Activated naive CD4-positive, alpha-beta T cell treated with anti-CD3 and anti-CD28 coated beads, Interleukin-2, amount 50 U/mL, for 16 hours (primary cell): Measurements from ENCODE around the gene NEK6.

Experiments used
- DNase-seq: peaks from one replicate; pipeline ENCODE4 v3.0.0-alpha.2; 2020

Gene NEK6

DNA sequence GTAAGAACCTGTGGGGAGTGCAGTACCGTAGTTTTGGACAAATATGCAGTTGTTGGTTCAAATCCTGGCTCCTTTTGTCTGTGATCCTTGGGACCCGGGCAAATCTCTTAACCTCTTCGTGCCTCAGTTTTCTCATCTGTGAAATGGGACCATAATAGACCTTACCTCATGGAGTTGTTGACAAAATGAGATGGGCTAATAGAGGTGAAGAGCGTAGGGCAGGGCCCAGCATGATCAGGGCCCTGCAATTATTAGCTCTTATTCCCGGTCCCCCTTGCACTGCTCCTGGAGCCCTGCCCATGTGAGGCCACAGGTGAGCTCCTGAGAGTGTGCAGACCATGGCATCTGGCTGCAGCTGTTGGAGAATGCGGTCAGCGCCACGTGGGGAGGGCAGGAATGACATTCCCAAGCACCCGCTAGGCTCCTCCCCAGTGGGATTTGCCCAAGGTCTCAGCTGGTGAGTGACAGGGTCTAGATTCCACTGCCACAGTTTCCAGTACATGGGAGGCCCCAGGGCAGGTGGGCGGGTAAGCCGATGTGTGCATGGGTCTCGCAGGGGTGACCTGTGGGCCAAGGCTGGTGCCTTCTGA lies 41.0 kb downstream of the NEK6 start:
- DNase-seq = no peak

DNA sequence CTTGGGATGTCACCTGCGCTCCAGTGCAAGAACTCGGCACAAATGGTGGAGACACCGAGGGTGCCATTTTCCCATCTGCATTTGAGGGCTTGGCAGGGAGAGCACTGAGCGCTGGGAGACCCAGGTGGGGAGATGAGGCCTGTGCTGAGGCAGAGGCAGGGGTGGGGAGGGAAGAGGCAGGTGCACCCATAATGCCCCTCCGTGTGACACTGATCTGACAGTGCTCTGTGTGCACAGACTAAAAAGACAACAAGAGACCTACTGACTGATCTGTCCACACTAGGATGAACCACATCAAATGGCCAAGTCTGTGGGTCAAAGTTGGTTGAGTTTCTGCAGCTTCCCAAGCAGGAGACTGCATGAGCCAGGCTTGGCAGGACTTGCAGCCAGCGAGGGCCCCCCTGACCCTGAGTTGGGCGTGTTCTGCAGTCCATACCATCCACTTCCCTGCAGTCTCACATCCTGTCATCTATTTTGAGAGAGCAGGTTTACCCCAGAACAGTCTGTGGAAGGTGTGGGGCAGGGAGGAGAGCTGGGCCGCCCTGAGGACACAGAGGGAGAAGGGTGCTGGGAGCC lies 41.9 kb downstream of the NEK6 start:
- no peak for DNase-seq

DNA sequence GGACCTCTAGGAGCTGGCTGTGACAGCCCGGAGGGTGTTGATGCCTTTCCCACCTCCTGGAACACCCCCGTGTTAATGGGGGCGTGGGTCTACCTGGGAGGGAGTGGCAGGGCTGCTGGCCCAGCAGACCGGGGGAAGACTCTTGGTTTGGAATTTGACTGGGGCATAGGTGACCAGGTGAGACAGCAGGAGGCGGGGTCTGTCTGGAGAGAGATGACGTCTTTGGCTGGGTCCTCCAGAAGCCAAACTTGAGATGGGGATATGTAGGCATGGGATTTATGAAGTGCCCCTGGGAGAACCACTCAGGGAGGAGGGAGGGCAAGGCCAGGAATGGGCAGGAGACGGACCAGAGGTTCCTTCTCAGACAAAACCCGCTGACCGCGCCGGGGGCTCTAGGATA lies 42.6 kb downstream of the NEK6 start:
- no peak for DNase-seq

DNA sequence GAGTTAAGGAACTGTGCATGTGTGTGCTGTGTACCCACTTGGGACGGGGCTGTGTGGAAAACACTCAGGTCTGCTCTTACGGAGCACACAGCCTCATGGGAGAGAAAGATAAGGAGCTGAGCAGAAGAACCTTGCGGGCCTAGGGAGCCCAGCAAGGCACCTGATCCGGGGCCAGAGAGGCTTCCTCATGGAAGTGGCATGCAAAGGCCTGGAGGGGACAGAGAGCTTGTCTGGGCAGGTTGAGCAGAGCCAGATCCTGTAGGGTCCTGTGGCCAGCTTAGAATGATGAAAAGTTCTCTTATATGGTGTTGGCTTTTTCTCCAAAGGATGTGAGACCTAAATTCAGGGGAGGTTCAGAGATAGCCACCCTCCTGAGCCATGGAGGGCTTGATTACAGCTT lies 45.2 kb downstream of the NEK6 start:
- DNase-seq = no peak

DNA sequence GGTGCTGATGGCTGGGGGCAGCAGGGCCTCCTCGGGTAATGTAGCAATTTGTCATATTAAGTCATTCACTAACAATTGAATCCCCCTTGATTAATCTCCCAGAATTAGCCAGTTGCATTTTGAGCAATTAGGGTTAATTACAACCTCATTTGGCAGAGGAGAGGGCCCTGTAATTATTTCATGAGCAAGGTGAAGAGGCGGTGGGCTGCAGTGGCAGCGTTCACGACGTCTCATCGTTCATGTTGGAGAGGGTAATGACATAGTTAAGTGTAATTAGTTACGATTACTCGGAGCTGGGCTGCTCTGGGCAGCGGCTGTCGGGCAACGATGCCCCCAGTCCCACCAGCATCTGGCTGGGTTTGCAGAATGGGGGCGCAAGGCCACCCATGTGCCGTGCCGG lies 46.0 kb downstream of the NEK6 start:
- no peak for DNase-seq

DNA sequence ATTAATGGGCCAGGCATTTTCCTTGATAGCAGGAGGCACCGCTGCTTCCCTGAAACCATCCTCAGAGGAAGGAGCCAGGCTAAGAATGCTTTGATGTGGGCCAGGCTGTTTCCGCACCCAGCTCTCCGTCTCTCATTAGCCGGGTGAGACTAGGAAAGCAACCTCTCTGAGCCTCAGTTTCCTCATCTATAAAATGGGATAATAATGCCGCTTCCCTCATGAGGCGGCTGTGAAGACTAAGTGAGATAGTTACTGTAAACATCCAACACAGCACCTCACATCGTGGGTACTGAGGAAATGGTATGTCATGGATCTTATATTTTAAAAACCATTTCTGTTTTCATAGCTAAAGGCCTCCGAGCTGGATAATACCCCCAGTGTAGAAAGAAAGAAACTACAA lies 46.5 kb downstream of the NEK6 start:
- DNase-seq = no peak

DNA sequence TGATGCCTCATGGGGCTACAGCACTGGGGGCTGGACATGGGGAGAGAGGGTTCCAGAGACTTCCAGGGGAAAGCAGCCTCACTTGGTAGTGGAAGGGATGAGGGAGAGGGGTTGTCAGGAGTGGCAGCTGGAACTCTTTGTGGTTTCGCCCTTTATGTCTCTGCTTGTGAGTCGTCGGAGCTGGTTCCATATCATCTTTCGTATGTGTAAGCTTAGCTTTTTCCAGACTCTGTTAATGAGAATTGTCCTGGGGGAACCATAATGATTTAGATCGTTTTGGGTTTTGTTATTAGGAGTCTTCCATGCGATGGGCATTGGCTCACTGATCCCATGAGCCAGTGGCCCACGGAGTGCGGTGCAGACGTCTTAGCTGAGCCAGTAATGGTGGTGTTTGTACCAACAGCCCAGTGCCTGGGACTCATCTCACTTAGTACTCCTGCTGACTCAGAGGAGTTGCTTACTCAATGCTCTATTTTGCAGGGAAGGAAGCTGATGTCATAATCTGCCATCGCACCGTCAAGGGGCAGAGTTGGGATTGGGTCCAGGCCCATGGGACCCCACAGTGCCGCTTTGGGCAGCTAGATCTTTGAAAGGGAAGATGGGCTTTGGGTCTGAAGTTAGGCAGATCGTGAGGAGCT lies 48.5 kb downstream of the NEK6 start:
- no peak for DNase-seq

DNA sequence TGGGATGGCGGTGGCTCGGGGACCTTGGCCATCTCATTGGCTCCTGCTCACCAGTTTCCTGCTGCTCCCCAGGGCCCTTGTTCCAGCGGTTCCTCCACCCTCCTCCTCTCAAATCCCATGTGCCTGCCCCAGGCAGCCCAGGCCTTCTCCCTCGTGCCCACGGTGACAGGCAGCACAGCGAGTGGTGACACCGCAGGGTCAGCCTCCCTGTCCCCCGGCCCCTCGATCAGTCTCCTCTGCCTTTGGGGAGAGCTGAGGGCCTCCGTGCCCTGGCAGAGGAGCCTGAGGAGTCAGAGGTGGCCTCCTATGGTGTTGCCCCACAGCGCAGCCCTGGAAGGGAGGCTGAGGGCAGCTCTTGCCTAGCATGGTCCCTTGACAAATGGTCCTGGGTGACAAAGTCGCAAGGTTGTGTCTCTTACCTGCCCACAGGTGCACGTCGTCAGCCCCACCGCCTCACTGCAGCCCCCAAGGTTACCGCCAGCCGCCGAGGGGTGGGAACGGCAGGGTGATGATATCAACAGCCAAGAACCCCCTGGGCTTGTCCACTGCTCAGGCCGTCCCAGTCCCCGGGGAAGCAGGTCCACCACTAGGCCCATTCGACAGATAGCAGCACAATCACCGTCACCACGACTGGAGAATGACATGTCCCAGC lies 49.8 kb downstream of the NEK6 start:
- DNase-seq = no peak

DNA sequence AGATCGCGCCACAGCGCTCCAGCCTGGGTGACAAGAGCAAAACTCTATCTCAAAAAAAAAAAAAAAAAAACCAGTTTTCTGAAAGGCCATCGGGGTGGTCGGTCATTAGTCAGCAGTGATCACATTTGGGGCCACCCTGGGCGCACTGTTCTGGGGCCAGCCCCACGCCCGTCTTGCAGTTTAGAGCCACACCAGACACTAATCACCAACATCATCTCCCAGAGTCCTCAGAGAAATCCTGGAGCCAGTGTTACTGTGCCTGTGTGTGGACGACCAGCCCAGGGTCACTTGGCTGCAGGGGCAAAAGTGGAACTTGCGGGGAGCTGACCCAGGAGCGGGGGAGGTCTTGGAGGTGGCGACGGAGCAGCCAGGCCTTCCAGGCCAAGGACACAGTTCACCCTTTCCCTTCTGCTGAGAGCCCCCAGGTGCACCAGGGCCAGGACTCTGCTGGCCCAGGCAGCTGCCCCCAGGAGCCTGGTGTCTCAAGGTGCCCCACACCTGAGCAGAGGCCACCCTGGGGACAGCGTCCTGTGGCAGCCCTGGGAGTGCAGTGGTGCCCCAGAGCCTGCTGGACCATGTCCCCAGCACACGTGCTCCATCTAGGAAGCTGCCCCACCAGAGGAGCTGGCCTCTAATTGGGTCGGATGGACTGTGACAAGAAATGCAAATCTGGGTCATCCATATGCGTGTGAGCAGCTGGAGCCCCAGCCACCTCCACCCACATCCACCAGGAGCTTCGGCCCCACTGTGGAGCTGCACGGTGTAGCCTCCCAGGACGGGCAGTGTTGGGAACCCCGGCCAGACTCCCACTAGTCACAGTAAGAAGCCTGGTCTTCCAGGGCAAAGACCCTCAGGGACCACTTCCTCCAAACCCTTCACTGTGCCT lies 51.1 kb downstream of the NEK6 start:
- DNase-seq = no peak

DNA sequence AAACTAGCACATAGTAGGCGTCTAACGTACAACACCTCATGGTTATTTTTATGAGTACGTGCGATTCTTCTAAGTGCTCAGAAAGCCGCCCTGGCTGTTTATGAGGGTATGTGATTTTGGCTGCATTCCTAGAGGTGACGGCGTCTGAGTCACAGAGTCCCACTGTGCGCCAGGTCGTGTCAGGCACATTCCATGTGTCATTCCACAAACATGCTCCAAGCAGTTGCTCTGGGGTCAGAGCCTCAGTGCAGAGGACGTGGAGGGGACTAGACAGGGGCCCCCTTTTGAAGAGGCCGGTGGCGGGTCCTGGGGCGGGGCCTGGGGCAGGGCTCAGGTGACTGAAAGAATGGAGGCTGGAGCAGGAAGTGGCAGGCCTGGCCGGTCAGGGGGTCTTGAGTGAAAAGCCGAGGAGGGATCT lies 51.9 kb downstream of the NEK6 start:
- no peak for DNase-seq

DNA sequence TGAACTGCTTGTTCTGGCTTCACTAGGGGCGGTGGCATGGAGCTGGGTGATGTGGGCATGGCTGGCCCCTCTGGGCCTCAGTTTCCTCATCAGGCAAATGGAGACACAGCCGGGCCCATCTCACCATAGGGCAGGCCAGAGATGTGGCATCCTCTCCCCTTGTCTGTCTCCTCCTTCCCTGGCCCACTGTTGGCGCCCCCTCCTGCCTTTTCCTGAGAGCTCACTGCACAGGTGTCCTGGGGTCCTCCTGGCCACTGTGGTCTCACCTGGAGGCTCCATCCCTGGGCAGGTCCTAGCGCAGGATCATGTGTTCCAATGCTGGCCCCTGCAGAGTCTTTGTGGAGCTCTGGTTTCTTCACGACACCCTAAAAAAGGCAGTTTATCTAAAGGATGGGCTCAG lies 53.5 kb downstream of the NEK6 start:
- DNase-seq = no peak

DNA sequence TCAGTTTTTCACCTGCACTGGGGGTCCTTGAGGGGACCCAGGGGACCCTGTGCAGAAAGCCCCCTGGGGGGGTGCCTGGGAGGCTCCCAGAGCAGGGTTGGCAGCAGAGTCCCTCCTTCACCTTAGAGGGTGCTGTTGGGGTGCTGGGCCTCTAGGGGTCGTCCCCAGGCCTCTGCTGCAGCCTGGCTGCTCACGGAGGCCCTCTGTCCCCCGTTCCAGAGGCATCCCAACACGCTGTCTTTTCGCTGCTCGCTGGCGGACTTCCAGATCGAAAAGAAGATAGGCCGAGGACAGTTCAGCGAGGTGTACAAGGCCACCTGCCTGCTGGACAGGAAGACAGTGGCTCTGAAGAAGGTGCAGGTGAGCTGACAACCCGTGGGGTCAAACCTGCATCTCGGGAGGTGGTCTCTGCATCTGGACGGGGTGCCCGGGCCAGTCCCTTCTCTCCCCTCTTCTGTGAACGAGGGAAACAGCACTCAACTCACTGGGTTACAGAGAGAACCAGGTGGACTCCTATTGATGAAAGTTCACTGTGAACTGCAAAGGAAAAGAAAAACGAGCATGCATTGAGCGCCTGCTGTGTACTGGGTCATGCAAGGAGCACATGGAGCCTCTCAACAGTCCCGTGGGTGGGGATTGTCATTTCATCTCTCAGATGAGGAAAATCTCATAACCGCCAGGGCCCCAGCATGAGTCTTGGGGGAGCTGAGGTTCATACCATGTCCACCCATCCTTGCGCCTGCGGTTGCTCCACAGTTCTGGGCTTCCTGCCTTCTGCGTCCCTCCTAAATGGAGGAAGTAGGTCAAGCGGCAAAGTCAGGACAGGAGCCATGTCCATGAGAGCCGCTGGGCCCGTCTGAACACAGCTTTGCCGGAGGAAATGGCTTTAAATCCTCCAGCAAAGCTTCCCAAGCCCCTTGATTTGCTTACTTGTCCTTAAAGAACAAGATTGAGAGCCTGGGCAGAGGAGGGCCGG lies 54.8 kb downstream of the NEK6 start:
- DNase-seq = no peak

DNA sequence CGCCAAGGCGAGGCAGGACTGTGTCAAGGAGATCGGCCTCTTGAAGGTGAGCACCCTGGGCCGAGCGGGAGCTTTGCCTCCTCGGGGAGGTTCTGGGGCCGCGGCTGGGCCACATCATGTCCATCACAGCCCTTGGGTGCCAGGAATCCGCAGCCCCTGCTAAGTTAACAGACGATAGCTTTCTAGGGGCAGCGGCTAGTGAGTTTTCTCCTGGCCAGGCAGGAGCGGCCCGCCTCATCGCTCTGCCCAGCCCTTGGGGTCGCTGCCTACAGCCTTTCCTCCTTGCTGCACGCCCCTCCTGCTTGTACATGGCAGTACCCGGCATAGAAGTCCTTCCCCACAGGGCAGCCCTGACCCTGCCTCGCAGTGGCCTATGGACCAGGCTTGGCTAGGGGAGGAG lies 56.2 kb downstream of the NEK6 start:
- DNase-seq = no peak

DNA sequence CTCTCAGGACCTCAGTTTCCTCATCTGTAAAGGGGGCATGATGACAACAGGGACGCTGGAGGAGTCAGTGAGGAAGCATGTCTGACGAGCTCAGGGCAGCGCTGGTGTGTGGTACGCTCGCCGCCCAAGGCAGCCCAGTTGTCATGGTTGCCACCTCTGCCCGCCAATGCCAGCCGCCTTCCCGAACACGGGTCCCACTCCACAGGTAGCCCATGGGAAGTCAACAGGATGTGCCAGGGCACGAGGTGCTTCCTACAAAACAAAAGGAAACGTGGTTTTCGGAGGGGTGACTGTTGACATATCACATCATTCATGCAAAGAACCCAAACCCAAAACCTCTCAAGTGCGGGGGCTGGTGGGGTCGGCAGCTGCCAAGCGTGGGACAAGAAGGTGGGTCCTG lies 58.1 kb downstream of the NEK6 start:
- DNase-seq = no peak

DNA sequence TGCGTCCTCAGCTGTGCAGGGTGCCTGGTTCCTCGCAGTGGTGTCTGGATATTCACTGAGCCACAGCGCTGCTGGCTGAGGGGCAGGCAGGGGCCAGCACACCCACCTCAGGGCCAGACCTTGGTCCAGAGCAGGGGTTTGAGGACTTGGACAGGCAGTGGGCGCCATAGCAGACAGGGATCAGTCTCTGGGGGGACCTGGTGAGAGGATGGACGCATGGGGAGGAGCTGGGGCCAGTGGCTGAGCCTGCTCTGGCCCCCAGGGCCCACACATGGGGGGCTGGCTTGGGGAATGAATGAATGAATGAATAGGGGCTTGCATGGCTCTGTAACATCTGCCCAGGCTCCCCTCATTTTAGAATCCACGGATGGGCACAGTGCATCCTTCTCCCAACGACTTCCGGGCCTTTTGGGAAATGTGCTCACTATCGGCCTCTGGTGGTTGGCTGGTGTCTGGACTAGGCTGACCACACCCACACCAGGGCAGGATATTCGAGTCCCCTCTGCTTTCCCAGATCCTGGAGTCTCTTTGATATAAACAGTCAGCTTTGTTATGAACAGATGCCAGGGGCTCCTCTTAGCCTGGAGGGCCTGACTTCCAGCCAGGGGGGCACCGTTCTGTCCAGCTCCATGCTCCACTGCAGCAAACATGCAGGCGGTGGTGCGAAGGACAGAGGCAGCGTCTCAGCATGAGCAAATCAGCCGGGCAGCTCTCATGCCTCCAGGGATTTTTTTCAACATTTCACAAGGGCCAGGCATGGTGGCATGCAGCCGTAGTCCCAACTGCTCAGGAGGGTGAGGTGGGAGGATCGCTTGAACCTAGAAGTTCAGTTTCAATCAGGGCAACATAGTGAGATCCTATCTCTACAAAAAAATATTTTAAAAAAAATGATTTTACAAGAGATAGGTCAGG lies 62.6 kb downstream of the NEK6 start:
- peak; percentile 39 for DNase-seq

DNA sequence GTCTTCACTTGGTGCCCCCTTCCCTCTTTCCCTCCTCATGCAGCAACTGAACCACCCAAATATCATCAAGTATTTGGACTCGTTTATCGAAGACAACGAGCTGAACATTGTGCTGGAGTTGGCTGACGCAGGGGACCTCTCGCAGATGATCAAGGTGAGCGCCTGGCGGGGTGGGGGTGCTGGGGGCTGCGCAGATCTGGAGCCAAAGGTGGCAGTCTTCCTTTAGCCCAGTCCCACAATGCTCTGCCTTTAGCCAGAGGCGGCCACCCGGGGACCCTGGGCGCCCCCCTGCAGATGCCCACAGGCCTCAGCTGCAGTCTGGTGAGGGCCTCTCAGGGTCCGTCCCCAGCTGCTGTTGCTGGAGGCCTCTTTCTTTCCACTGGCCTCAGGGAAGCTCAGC lies 63.7 kb downstream of the NEK6 start:
- no peak for DNase-seq

DNA sequence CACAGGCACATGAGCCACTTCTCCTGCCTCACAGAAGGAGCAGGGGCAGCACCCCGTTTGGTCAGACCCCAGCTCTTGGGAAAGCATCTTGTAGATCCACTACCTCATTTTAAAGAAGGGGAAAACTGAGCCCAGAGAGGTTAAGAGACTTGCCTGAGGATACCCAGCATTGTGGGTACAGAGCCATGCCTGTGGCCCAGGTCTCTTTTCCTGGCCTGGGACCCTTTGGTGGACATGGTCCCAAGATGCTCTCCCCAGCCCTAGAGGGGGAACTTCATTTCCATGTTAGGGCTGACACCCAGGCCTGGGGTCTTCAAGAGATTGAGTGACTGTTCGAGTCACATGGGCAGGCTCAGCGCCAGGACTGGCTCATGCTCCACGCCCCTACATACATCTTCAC lies 64.2 kb downstream of the NEK6 start:
- DNase-seq = no peak

DNA sequence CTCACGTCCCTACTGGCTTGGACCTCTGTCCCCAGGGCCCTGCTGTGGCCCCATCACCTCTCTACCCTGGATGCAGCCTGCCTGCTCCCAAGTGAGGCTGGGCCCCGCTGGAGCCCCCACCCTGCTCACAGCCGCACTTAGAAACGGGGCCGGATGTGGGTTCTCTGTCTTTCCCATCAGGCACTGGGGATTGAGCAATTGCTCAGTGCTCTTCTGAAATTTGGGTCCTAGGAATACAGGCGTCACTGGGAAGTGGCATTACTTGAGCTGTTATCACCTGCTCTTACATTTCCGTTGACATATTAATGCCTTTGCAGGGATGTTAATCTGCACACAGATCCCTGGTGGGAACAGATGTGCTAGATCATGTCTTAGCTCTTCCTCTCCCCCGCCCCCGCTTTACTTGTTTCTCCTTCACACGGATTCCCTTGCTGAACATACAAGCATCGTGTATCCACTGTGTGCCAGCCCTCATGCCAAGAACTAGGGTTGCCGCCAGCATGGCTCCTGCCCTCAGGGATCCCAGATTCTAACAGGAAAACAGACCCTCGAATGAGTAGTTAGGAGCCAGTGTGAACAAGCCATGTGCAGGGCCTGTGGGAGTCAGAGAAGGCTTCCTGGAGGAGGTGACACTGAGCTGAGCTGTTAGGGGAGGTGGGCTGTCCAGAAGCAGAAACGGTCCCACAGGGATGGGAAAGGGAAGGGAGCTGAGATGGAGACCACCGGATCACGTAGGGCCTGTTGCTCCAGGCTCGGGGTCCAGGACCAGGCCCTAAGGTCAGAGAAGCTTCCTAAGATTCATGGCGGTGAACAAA lies 65.1 kb downstream of the NEK6 start:
- DNase-seq = no peak

DNA sequence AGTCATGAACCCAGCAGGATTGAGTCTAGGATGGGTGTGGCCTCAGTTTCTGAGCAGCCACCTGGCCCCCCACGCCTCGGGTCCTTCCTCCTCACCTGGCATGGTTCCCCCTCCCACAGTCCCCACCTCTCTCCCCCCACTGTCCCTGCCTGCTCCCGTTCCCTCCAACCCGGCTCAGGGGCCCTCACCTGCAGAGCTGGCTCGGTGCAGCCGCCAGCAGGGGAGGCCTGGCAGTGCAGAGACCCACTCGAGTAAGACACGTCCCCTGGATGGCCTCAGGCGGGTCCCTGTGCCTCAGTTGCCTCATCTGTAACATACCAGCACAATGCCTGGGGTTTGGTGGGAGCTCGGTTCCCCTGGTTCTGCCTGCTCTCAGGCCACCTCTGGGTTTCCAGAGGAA lies 66.2 kb downstream of the NEK6 start:
- DNase-seq = no peak

DNA sequence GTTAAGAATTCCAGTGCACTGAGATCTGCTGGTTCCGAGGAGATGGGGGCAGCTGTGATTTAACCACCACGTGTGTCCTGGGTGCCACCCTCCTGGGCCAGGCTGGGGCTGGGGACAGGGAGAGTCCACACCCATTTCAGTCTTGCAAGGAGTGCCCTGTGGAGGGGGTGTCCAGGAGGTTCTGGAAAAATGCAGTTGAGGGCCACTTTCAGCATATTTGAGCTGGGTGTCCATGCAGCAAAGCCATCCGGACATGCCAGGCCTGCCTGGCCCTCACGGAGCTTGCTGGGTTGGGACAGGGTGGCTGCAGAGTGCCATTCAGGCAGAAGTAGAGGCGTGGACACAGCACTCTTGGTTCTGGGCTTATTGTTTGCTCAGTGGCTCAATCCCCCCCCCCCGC lies 68.1 kb downstream of the NEK6 start:
- DNase-seq = no peak
